Testis (tissue), 3 donors: ENCODE data around the gene SNX10. TPM values are rescaled to one million over a fixed set of nuclear protein-coding genes. Genes with fewer than 3 reads are reported as not detected.

Experiments used
- DNase-seq: peaks from one replicate; pipeline ENCODE4 v3.0.0-alpha.2; 2019
- H3K27ac ChIP-seq, 2 donors: fragments of 200-600 bp; sonication (generic); one replicate each; pipeline ENCODE4 v1.5.1; 2019
- H3K27me3 ChIP-seq: fragments of 200-600 bp; sonication (generic); one replicate; pipeline ENCODE4 v1.5.1; 2019
- H3K36me3 ChIP-seq: fragments of 200-600 bp; sonication (generic); one replicate; pipeline ENCODE4 v1.5.1; 2017; ENCODE audit warnings: low read depth; ENCODE audit errors: missing control alignments
- H3K4me1 ChIP-seq: fragments of 200-600 bp; sonication (generic); one replicate; pipeline ENCODE4 v1.5.1; 2019
- H3K4me3 ChIP-seq, 2 donors: fragments of 200-600 bp; sonication (generic); one replicate each; pipeline ENCODE4 v1.5.1; 2017 to 2019
- H3K9me3 ChIP-seq: fragments of 200-600 bp; sonication (generic); one replicate; pipeline ENCODE4 v1.5.1; 2017
- POLR2A ChIP-seq: fragments of 450-650 bp; IDR thresholded peaks from one replicate; pipeline ENCODE4 v1.6.1; 2017; ENCODE audit warnings: antibody characterized with exemption, mild to moderate bottlenecking, moderate library complexity
- WGBS, 2 donors: methylation state at CpG; one replicate each; pipeline ENCODE4 v1.1.5; 2018; 5-methylcytosine and 5-hydroxymethylcytosine counted together
- intact Hi-C: fragments of 100-400 bp; cut with DNase I; formaldehyde crosslinking; loops from one replicate; pipeline ENCODE4 v1.15.1; 2023; ENCODE audit warnings: low total_unique reads
- polyA plus RNA-seq: library from polyadenylated mRNA; stranded (reverse); fragments of 350-450 nt; fragmentation: Illumina TruSeq; extraction: RNeasy Lipid Tissue Mini Kit (QIAGEN cat#74804); gene quantifications from one replicate; pipeline ENCODE4 v1.2.3, GENCODE V29; 2014; ENCODE audit warnings: low read depth, low replicate concordance; ENCODE audit not compliant: insufficient read depth
- total RNA-seq, 2 donors: library from RNA; depleted of rRNA; stranded (reverse); fragments of >200 nt; gene quantifications; one replicate each; pipeline ENCODE4 v1.2.3, GENCODE V29; 2016
- TF ChIP-seq, protein P1 (sequence below), 3 experiments: fragments of 450-650 bp in 2 of 3; fragments of 200-600 bp in 1 of 3; sonication (generic) in 1 of 3; IDR thresholded peaks; one replicate each; pipeline ENCODE4 v1.5.1; 2016 to 2019; ENCODE audit warnings: antibody characterized with exemption in 3 of 3, mild to moderate bottlenecking in 2 of 3, moderate library complexity in 1 of 3

Gene SNX10
- total and polyA plus RNA-seq, 3 donors from 2014 or later, result 4.4 to 6.3 (median 5.6) TPM

DNA sequence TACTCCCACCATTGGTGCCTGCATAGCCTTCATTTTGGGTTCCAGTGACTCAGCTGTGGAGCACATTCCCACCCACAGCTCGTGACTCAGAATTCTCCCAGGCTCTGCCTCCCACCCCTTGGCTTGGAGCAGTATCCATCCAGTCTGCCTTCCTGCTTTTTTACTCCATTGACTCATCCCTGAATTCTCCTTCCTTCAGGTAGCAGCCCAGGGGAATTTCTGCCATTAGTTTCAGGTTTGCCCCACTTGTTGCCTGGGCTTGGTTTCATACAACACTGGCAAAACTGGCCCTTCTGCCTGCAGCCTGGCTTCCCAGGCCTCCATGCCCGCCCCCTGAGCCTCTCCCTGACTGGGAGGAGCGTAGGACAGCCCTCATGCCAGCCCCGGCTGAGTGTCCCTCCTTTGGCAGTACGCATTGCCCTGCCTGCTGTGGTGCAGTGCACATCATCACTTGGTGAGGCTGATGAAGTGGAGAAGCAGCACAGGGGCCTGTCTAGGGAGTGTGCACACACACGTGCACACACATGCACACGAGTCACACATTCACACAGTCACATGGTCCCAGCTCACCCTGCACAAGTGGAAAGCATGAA is 55.0 kb downstream of the SNX10 start:
- Histone ChIP-seq H3K27me3 (no peaks in the 10 kb centered on the region), H3K4me1 (no peaks in the 10 kb centered on the region), H3K4me3 (no peak overlapping the region), H3K27ac (no peak overlapping the region), H3K9me3 (no peaks in the 10 kb centered on the region), H3K36me3 (no peaks in the 10 kb centered on the region)
- intact Hi-C loops, result no loop called here
- WGBS, 2 donors, result 81 to 95% methylated on average over 7 of the region's 7 CpGs
- TF ChIP-seq, protein P1, sequence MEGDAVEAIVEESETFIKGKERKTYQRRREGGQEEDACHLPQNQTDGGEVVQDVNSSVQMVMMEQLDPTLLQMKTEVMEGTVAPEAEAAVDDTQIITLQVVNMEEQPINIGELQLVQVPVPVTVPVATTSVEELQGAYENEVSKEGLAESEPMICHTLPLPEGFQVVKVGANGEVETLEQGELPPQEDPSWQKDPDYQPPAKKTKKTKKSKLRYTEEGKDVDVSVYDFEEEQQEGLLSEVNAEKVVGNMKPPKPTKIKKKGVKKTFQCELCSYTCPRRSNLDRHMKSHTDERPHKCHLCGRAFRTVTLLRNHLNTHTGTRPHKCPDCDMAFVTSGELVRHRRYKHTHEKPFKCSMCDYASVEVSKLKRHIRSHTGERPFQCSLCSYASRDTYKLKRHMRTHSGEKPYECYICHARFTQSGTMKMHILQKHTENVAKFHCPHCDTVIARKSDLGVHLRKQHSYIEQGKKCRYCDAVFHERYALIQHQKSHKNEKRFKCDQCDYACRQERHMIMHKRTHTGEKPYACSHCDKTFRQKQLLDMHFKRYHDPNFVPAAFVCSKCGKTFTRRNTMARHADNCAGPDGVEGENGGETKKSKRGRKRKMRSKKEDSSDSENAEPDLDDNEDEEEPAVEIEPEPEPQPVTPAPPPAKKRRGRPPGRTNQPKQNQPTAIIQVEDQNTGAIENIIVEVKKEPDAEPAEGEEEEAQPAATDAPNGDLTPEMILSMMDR (IDR thresholded peaks at IDR 0.05), result no peak
- TF ChIP-seq POLR2A, result no peak
- DNase-seq, result no peak

DNA sequence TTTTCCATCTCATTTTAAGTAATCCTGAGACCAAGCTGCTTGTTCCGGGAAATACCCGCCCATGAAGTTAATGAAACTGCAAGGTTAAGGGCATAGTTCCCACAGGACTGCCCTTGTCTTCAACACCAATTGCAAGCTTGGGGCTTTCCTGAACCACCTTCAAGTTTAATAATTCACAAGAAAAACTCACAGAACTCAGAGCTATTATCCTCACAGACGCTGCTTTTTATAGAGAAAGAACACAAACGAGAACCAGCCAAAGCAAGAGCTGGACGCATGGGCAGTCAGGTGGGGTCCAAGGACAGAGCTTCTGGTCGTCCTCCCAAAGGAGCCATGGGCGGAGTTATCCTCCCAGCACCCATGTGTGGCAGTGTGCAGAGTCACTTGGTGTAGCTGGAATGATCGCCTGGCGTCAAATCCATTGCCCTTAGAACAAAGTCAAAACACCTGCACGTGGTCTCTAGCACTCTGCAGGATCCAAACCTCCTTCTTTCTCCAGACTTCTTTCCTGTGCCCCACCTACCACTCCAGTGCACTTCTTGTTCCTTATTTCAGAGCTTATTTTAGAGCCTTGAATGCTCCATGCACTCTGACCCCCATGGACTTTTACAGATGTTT is 56.7 kb downstream of the SNX10 start:
- H3K9me3 ChIP-seq, result no peaks in the 10 kb centered on the region
- intact Hi-C loops, result no loop called here
- WGBS, 2 donors, result 78 to 82% methylated on average over 10 of the region's 10 CpGs
- no peak overlapping the region for H3K27ac ChIP-seq
- no peak for DNase-seq
- no peak overlapping the region for H3K4me3 ChIP-seq
- no peaks in the 10 kb centered on the region for H3K27me3 ChIP-seq
- H3K36me3 ChIP-seq, result no peaks in the 10 kb centered on the region
- TF ChIP-seq, protein P1 (IDR thresholded peaks at IDR 0.05), result no peak
- TF ChIP-seq POLR2A, result no peak
- H3K4me1 ChIP-seq, result no peaks in the 10 kb centered on the region

DNA sequence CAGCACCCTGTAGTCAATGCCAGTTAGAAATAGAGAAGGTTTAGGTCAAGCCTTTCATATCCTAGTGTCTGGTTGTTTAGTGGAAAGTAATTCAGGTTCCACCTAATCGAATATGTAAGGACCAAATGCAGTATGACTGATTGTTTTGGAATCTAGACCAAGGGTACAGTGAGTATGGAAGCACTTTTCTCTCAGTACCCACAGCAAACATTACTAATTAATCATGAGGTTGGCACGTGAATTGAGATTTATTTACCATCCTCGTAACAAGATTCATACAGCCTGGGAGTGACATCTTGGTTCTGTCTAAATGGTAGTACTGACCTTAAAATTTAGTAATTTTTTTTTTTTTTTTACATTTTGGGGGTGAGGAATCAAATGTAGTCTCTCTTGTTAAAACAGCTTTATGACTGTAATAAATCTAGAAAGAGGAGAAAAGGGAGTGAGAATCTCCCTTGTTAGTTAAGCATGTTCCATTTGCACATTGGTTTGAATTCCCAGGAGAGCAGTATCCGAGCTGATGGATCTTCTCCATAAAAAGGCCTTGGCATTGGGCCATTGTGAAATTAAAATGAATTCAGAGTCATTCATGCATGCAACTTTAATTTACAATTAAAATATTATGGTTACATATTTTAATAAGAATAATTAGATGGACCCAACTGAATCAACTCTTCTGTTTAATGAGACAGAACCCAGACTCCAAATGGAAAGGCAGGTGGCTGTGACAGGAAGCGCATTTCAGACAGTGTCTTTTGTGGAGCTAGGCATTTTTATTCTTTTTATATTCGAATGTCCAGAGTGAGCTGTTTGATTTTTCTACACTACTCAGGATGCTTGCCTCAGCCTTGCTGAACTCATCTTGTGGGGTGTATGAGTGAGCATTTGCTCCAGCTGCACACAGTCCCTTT is 57.6 kb downstream of the SNX10 start:
- no peak overlapping the region for H3K27ac ChIP-seq
- H3K4me3 ChIP-seq, result no peak overlapping the region
- no peaks in the 10 kb centered on the region for H3K9me3 ChIP-seq
- intact Hi-C loops, result no loop called here
- 71 to 74% methylated on average over 6 of the region's 6 CpGs for WGBS, 2 donors
- no peaks in the 10 kb centered on the region for H3K4me1 ChIP-seq
- H3K27me3 ChIP-seq, result no peaks in the 10 kb centered on the region
- DNase-seq, result no peak
- H3K36me3 ChIP-seq, result no peaks in the 10 kb centered on the region
- TF ChIP-seq POLR2A, result no peak

DNA sequence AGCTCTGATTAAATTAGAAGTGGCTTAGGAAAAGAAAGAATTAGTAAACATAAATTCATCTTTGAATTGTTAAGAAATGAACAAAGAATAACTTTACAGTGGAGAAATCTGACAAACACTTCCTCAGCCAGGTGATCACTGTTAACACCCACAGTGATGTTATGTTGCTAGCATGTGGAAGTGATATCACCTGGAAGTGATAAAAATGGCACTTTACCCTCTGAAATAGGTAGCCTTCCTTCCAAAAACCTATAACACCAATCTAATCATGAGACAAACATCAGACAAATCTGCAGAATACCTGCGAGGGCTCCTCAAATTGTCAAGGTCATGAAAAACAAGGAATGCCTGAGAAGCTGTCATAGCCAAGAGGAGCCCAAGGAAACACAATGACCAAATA is 59.5 kb downstream of the SNX10 start:
- no peaks in the 10 kb centered on the region for H3K4me1 ChIP-seq
- intact Hi-C loops, result no loop called here
- no peak overlapping the region for H3K4me3 ChIP-seq
- no peaks in the 10 kb centered on the region for H3K9me3 ChIP-seq
- TF ChIP-seq POLR2A, result no peak
- TF ChIP-seq, protein P1 (IDR thresholded peaks at IDR 0.05), result no peak
- H3K36me3 ChIP-seq, result no peaks in the 10 kb centered on the region
- H3K27me3 ChIP-seq, result no peaks in the 10 kb centered on the region
- no peak for DNase-seq
- no peak overlapping the region for H3K27ac ChIP-seq
- 73 to 76% methylated on average over 1 of the region's 1 CpG for WGBS, 2 donors

DNA sequence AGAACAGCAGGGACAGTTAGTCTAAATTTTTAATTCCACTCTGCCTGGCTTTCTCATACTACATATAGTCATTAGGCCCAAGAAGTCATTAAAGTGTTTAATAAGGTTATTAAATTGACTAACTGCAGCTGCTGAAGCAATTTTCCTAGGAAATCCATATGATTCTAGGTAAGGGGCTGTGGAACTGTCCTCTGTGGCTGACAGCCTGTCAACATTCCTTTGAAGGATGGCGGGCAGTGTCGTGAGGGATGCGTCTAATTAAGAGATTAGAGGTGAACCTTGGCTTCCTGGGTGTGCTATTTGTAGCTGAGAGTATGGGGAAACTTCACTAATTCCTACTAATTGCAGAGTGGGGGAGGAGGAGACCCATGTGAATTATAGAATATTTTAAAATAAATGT is 64.6 kb downstream of the SNX10 start:
- no peak for TF ChIP-seq POLR2A
- TF ChIP-seq, protein P1 (IDR thresholded peaks at IDR 0.05), result no peak
- intact Hi-C loops, result no loop called here
- no peak overlapping the region for H3K27ac ChIP-seq
- WGBS, 2 donors, result 82 to 85% methylated on average over 3 of the region's 3 CpGs
- no peaks in the 10 kb centered on the region for H3K4me1 ChIP-seq
- no peak for DNase-seq
- H3K27me3 ChIP-seq, result no peaks in the 10 kb centered on the region
- H3K36me3 ChIP-seq, result no peaks in the 10 kb centered on the region
- H3K4me3 ChIP-seq, result no peak overlapping the region
- H3K9me3 ChIP-seq, result no peaks in the 10 kb centered on the region
